GM10847 (cell line): ENCODE data around the gene ALDH3A1.

Experiments used
- POLR2A ChIP-seq: IDR thresholded peaks from 2 replicates; pipeline ENCODE4 v1.6.1; 2011; ENCODE audit not compliant: insufficient read length; ENCODE audit errors: extremely low read depth

ALDH3A1 gene

GRCh38 chr17:19733953-19734526, 14.1 kb downstream of the ALDH3A1 start:
- TF ChIP-seq POLR2A: no peak

GRCh38 chr17:19731626-19732025, 16.5 kb downstream of the ALDH3A1 start:
- no peak for TF ChIP-seq POLR2A

- TF ChIP-seq POLR2A: no peak
These were observed 17.3 kb downstream of the ALDH3A1 start for GRCh38 chr17:19730843-19731242.

- TF ChIP-seq POLR2A: no peak
These were observed 18.2 kb downstream of the ALDH3A1 start for GRCh38 chr17:19729900-19730299.

- no peak for TF ChIP-seq POLR2A
These were observed 20.0 kb downstream of the ALDH3A1 start for GRCh38 chr17:19728084-19728495.

- TF ChIP-seq POLR2A: no peak
These were observed 20.5 kb downstream of the ALDH3A1 start for GRCh38 chr17:19727501-19728078.

GRCh38 chr17:19726631-19727376, 21.3 kb downstream of the ALDH3A1 start:
- TF ChIP-seq POLR2A: no peak

- TF ChIP-seq POLR2A: no peak
These were observed 22.6 kb downstream of the ALDH3A1 start for GRCh38 chr17:19725486-19725885.

- no peak for TF ChIP-seq POLR2A
These were observed 23.3 kb downstream of the ALDH3A1 start for GRCh38 chr17:19724501-19725420.

GRCh38 chr17:19723964-19724363, 24.1 kb downstream of the ALDH3A1 start:
- no peak for TF ChIP-seq POLR2A

- no peak for TF ChIP-seq POLR2A
These were observed 27.3 kb downstream of the ALDH3A1 start for GRCh38 chr17:19720631-19721426.

GRCh38 chr17:19720210-19720475, 28.0 kb downstream of the ALDH3A1 start:
- no peak for TF ChIP-seq POLR2A

GRCh38 chr17:19719355-19720209, 28.5 kb downstream of the ALDH3A1 start:
- TF ChIP-seq POLR2A: no peak
